HG03354 (cell line): ENCODE results near the gene BMPER.

Experiments
- ATAC-seq: cut with Tn5 transposase; IDR thresholded peaks from one replicate; pipeline ENCODE4 v1.9.1; 2021; ENCODE audit warnings: mild to moderate bottlenecking; ENCODE audit not compliant: unreplicated experiment, poor library complexity, severe bottlenecking

Gene BMPER

DNA sequence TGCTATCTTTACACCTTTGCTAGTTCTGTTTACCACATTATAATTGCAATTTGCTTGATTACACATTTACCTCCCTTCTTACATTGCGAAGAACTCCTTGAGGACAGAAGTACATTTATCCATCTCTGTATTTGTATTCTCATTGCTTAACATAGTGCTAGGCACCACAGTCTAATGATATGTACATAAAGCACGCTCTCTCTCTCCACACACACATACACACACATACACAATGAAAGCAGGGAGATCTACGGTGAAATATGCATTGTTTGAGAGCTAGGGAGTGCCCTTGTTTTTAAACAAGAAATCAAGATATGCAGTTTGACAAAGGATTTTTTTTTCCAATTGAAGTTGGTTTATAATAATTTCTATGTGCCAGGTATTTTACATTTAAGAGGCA, 148.7 kb downstream of the BMPER start:
- no peak for ATAC-seq

DNA sequence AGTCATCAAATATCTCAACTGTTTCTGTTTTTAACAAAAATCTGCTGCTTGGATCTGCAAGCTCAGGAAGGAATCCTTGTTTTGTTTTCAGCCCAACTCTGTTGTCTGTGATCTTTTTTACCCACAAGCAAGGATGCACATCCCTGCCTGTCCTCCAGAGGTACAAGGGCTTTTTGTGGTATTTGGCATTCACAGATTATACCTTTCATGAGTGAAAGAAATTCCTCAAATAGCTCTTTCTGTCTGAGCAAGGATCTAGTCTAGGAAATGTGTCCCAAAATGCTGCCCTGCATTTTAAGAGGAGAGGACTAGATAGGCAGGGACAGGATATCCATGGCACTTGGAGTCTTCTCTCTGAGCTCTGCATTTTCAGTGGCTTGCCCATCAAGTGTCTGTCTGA, 151.8 kb downstream of the BMPER start:
- ATAC-seq = no peak

DNA sequence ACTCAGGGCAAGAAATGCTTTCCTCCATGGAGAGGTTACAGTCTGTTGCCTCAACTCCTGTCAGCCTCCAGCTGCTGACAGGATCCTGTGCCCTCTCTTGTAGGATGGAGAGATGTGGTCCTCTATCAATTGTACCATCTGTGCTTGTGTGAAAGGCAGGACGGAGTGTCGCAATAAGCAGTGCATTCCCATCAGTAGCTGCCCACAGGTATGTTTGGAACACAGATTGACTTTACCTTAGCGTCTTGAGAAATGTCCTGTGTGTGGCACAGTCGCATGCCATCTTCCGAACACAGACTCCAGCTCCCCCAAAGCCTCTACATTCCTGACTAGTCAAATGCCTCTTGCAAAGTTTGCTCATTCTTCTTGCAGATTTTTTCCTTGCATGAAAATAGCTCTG, 152.6 kb downstream of the BMPER start:
- no peak for ATAC-seq

DNA sequence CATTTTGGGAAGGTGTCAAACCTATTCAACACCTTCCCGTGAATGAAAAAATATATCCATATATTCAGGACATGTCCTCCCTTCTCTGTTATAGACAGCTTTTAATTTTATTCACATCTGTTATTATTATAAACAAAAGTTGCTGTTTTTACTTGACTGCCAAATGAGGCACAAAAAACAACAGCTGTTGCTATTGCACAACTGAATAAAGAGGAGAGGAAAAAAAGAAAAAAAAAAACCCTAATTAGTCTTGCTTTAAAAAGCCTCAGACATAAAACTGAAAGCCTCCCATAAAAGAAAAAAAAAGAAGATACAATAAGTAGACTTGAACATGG, 153.4 kb downstream of the BMPER start:
- no peak for ATAC-seq

DNA sequence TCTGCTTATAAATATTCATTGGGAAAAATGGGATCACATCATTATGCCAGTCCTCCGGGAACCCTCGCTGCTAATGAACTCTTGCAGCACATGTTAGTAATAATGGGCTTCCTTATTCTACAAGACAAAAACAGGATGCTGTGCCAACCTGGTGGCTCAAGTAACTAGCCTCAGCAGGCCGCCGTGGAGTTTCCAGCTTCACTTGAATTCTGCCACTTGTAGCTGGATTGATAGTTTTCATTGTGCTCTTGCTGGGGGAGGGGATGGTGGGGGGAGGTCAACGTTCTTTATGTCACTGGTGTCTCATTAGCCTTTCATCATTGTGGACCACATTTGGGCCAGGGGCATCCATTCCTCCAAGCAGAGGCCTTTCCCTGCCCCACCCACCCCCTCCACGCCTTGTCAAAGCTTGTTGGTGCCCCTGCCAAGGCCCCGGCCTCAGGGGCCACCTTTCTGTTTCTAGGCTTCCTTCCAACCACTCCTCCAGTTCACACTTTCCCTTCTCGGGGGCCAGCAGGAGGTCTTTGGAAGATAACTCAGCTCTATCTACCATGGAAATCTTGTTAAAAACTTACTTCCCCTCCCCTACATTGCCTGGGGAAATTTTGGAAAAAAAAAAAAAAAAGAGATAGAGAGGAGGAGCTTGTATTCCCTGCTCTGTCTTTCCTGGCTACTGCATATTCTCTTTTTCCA, 153.9 kb downstream of the BMPER start:
- no peak for ATAC-seq

DNA sequence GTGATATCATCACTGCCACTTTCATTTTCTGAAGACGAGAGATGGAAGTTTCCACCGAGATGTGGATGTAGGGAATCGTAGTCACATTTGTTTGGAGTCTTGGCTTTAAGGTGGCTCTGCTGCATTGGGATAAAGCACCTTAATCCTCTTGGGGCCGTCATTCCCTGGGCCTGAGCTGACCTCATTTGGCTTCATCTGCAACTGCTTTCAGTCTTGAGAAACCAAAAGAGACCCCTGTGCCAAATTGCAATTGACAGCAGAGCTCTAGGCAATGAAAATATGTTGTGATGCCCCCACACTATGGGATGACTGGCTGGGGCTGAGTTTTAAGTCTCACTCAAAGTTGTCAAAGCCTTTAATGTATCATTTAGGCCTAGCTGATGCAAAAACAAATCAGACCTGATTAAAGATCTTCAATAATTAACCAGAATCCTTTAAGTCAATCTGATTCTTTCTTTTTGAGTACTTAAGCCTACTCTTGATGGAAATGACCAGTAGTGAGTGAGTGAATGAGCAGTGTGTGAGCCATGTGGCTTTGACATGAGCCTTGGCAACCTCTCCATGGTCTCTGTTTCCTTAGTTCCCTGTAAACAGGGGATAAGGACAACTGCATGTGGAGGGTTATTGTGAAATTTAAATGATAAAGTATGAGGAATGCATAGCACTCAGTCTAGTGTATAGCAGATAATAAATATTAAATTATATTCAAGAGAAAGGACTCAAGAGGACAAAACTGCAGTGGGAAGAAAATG, 155.0 kb downstream of the BMPER start:
- ATAC-seq = no peak

DNA sequence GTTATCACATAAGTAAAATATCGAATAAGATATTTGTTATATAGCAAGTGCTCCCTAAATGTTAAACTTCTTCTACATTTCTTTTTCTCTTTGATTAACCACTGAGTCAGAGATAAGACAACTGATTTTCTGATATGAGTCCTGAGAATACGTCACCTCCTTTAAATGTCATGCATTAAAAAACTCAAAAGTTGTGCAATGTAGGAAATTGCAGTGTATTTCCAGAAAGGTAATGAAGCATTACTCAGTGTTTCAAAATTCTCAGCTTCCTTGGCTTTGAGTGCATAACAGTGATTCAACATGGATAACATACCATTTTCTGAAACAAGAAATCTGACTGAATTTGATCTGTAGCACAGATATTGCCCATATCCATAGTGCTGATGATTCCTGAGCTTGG, 155.8 kb downstream of the BMPER start:
- ATAC-seq = no peak

DNA sequence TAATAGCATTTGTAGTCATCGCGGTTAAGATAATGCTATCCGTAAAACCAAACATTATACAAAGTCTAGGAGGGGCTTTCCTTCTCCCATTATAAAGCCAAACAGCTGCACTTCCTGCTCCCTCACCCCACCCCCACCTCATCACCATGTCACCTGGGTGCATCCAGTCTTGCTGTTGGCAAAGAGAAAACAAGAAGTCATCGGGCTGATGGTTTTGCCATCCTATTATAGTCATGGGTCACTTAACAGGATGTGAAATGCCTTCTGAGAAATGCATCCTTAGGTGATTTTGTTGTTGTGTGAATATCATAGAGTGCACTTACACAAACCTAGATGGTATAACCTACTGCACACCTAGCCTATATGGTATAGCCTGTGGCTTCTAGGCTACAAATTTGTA, 157.0 kb downstream of the BMPER start:
- ATAC-seq = no peak

DNA sequence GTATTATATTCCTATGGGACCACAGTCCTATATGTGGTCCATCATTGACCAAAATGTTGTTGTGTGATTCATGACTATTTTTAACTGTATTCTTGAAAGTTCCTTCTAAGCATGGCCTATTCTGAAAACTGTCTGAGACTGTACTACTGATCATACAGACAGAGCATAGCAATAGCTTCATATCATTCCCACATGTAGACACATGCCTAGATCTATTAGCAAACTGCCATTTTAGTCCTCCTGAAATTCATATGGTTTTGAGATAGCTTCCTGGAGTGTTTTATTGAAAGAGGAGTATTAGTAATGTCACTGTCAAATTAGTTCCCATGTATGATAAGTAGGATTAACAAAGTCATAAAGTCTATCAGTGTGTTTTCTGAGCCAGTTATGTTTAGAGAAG, 157.5 kb downstream of the BMPER start:
- ATAC-seq = no peak

DNA sequence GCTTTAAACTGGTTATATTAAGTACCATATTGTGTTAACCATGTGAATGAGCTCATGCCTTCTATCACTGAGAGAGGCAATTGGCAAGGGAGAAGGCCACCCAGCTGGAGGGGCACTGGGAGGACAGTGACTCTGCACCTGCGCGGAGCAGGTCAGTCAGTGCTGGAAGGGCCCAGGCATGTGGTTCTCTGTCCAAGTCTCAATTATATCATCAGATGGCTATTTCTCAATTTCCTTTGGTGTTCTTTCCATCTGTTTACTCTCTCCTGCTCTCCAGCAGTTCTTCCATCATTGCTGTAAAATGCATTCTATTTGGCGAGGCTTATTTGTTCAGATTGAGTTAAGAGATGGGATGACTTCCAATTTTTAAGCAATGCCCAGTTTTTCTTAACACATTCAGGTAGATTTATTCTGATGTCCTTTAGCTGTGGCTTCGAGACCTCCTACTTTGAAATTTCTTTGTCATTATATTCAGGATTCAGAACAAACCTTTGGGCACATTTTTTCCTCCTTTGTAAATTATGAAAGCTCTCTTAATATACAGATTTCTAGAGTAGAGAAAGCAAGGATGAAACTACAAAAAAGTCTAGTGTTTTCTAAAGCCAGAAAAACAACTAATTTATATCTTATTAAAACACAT, 159.3 kb downstream of the BMPER start:
- no peak for ATAC-seq

DNA sequence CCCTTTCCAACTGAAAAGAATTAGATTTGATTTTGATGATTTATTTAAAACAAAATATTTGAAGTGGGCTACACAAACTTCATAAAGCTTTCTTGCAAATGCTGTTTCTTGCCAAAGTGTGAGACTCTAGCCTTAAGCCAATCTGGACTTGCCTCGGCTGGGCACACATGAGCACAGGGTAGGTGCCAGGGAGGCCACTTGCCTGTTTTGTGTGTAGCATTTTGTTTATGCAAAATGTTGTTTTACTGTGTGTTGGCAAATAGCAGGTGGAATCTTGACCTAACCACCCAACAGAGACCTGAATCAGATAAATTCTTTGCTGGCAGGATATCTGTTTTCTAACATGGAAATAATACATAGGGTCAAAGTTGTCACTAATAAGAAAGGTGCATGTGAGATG, 161.1 kb downstream of the BMPER start:
- ATAC-seq = no peak

DNA sequence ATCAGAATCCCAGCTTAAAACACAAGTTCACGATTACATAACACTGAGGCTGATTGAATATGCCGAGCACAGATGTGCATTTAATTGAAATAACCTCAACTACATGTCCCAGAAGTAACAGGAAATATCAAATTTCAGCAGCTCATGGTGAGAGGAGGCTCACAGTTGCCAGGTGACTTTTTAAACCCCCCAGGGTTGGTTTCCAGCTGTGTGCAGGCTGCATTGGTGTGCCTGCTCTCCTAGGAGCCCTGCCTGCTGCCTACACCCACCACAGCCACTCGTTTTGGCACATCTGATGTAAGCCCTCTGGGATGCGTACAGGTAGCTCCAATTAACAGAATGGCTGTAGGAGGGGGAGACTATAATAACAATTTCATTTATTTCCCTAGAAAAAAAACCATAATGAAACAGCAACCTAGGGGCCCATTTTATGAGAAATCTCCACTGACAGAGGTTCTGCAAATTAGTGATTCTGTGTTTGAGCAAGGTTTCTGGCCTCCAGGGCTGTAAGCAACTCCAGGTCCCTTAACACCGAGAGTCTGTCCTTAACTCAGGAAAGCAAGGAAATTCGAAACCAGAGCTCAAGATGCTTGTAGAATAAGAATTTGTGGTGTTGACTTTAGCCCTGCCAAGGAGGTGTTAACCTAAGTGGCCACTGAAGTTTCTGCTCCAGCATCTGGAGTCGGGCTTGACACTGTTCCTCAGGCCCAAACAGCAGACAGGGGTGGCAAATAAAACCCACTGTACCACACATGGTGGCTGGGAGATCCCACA, 161.9 kb downstream of the BMPER start:
- ATAC-seq = no peak

DNA sequence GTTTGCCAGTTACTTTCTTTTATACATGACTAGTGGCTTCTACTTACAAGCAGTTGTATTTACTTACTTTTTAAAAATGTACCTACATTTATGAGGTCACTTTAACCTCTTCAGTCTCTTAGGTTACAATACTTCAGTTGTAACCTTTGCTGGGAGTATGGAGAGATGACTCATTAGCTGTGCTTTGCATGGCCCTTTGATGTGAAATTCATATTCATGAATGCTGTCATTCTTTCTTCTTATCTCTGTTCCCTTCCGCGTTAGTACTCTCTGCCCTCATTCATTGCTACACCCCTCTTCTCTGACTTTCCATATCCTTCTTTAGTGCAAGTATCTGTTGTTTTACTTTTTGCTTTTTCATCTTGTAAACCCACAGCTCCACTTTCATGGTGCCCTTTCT, 164.3 kb downstream of the BMPER start:
- no peak for ATAC-seq

DNA sequence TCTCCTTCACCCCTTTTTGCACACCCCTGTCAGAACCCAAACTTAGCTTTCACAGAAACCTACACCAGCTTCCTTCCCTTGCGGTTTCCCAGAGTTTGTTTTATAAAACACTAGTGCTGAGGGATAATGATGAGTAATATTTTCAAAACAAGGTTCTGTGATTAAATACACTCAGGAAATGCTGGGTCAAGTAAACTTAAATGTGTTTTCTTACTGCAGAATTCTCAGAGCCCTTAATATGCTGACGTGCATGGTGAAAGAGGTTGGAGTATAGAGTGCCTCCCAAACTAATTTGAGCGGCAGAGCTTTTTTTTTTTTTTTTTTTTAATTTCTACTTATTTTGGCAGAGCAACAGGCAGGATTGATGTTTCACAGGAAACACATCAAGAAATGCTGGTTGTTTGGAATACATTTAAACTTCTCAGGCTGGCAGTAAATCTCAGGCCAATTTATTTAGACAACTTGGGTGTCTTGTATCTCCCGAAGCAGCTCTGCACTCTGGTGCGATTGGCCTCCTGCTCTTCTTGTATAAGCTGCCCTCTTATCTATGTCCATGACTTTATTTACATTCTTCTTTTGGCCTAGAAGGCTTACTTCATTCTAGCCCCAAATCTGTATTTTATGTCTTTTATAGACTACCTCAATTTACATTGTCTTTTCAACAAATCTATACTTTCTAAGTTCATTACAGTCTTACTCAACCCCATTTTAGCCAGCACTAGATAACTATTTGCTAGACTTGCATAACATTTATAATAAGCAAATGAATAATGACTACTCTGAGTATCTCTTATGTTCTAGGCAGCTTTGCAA, 165.4 kb downstream of the BMPER start:
- no peak for ATAC-seq

DNA sequence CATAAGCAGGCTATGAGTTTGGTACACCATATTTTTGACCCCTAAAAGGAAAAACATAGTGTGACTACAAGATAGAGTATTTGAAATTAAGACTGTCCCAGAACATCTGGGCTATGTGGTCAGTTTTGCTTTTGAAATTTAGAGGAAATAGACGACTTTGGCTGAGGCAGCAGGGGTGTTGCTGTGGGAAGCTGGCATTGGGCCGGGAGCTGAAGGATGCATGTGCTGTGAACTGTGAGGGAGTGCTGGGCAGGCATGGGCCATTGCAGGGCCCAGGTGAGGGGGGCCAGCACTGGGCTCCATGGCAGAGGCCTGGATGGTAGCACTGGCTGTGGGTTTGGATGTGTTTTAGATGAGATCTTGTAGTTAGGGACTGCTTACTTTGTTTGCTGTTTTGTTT, 168.3 kb downstream of the BMPER start:
- no peak for ATAC-seq

DNA sequence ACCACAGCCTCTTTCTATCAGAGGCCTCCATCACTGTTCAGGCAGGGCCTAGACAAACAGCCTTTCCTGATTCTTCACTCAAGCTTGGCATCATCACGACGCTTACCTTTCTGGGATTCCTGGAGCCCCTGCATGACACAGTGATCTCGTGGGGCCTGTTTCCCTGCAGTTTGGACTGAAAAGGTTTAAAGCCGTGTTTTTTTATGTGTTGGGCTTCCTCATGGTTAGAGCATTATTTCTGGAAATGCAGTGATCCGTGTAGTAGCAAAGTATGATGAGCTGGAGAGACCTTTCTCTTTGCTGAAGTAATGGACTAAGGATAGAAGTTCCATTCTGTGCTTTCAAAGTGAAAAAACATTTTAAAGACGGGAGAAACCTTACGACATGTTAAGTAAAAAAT, 169.1 kb downstream of the BMPER start:
- ATAC-seq = no peak

DNA sequence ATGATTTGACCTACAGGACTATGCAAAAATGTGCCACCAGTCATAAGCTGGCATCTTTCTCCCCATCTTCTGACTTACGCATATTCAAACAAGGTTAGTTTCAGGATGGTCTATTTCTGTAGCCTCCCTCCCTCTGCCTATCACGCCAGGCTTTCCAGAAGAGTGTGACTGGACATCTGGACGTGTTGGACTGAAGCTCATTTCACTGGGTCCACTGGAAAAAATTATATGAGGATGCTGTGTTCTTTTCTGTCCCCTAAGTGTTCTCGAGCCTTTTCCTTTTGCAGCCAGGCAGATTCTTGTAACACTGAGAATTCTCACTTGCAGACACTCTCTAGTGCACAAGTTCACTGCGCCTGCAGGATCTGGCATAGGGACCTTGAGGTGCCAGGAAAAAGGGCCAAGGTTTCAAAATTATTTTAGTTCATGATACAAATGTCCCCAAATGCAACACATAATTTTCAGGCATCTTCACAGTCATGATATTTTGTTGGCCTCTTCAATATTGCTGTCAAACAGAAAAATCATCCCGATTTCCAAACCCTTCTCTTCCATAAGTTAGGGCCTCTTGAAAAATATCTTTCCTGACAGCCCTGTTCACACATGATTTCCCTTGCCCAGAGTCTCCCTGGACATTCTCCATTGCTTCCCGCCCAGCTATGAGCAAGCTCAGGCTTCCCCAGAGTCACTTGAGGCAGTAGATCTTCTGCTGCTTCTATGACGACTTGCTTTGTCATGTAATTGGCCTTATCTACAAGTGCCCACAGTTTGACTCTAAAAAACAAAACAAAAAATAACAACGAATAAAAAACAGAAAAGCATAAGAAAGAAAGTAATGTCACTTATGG, 170.4 kb downstream of the BMPER start:
- ATAC-seq = no peak

DNA sequence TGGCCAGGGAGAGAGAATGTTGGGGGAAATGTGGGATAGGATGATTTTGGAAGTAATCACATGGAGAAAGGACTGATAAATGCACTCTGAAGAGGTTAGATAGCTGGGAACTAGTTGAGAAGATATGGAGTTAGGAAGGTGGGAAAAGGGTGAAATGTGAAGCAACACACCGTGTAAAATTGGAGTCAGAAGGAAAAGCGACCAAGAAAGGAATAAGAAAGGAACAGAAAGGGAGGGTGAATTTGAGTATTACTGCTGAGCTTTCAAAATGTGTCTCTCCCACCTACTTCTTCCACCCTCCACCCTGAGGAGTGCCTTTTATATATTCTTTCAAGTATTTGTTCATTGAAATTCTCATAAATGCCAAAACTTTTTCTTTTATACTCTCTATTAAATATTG, 171.8 kb downstream of the BMPER start:
- ATAC-seq = no peak

DNA sequence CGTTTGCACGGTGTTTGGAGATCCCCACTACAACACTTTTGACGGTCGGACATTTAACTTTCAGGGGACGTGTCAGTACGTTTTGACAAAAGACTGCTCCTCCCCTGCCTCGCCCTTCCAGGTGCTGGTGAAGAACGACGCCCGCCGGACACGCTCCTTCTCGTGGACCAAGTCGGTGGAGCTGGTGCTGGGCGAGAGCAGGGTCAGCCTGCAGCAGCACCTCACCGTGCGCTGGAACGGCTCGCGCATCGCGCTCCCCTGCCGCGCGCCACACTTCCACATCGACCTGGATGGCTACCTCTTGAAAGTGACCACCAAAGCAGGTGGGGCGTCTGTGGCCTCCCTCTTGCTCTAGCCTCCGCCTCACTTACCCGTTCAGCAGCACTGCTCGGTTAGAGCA, 173.5 kb downstream of the BMPER start:
- ATAC-seq = no peak
